ENCODE results near the gene ZBTB32.

ZBTB32 gene

GRCh38 chr19:35665157-35665556, 39.2 kb upstream of the ZBTB32 start:
- no peak for TF ChIP-seq CTCF (IDR thresholded peaks at IDR 0.05; ENCODE audit: low read depth, low read length)
- DNase-seq (ENCODE audit: low read depth, low spot score), result no peak
- in situ Hi-C loops (cut with HindIII; ENCODE audit: low sequenced_read_pairs), result no loop called here
- no peak overlapping the region for H3K4me3 ChIP-seq (ENCODE audit: low read depth, low read length)

GRCh38 chr19:35665604-35666003, 38.8 kb upstream of the ZBTB32 start:
- H3K4me3 ChIP-seq (ENCODE audit: low read depth, low read length), result no peak overlapping the region
- DNase-seq (ENCODE audit: low read depth, low spot score), result no peak
- in situ Hi-C loops (cut with HindIII; ENCODE audit: low sequenced_read_pairs), result no loop called here
- TF ChIP-seq CTCF (IDR thresholded peaks at IDR 0.05; ENCODE audit: low read depth, low read length), result no peak

- in situ Hi-C loops (cut with HindIII; ENCODE audit: low sequenced_read_pairs), result no loop called here
- H3K4me3 ChIP-seq (ENCODE audit: low read depth, low read length), result no peak within 1 kb of the TSS
- no peak for DNase-seq (ENCODE audit: low read depth, low spot score)
- TF ChIP-seq CTCF (IDR thresholded peaks at IDR 0.05; ENCODE audit: low read depth, low read length), result no peak
Observed at GRCh38 chr19:35666251-35666913, 38.0 kb upstream of the ZBTB32 start, which contains the start of gene UPK1A. TSS of gene UPK1A (plus strand) at chr19:35666517. CDS start at chr19:35666813, 296 bp downstream.

DNA sequence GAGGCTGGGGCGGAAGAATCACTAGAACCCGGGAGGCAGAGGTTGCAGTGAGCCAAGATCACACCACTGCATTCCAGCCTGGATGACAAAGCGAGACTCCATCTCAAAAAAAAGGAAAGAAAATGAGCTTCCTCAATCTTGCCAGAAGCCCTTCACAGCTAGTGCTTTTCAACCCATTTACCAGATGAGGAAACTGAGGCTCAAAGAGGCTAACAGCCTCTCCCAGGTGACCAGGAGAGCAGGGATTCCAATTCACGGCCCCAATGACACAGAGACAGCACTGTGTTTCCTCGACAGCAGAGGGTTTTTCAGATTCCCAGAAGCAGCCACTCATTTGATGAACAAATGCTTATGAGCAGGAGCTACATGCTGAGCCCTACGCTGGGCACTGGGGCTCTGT, 34.8 kb upstream of the ZBTB32 start:
- TF ChIP-seq CTCF (IDR thresholded peaks at IDR 0.05; ENCODE audit: low read depth, low read length), result no peak
- DNase-seq (ENCODE audit: low read depth, low spot score), result no peak
- no peak overlapping the region for H3K4me3 ChIP-seq (ENCODE audit: low read depth, low read length)
- in situ Hi-C loops (cut with HindIII; ENCODE audit: low sequenced_read_pairs), result no loop called here

- H3K4me3 ChIP-seq (ENCODE audit: low read depth, low read length), result no peak overlapping the region
- no peak for TF ChIP-seq CTCF (IDR thresholded peaks at IDR 0.05; ENCODE audit: low read depth, low read length)
- no peak for DNase-seq (ENCODE audit: low read depth, low spot score)
- in situ Hi-C loops (cut with HindIII; ENCODE audit: low sequenced_read_pairs), result no loop called here
Observed at GRCh38 chr19:35669974-35670373, 34.4 kb upstream of the ZBTB32 start.

- no peak for TF ChIP-seq CTCF (IDR thresholded peaks at IDR 0.05; ENCODE audit: low read depth, low read length)
- in situ Hi-C loops (cut with HindIII; ENCODE audit: low sequenced_read_pairs), result no loop called here
Observed at GRCh38 chr19:35670686-35671085, 33.7 kb upstream of the ZBTB32 start.

More at GRCh38 chr19:35670686-35671085, 33.7 kb upstream of the ZBTB32 start:
- no peak for DNase-seq (ENCODE audit: low read depth, low spot score)
- H3K4me3 ChIP-seq (ENCODE audit: low read depth, low read length), result no peak overlapping the region

Measured in astrocyte of the spinal cord (primary cell).